GM21381 (cell line): Measurements from ENCODE around the gene CSF2RB.

Experiments
- ATAC-seq: cut with Tn5 transposase; IDR thresholded peaks from one replicate; pipeline ENCODE4 v1.9.1; 2021; ENCODE audit warnings: mild to moderate bottlenecking, moderate library complexity; ENCODE audit not compliant: unreplicated experiment

The CSF2RB gene

DNA sequence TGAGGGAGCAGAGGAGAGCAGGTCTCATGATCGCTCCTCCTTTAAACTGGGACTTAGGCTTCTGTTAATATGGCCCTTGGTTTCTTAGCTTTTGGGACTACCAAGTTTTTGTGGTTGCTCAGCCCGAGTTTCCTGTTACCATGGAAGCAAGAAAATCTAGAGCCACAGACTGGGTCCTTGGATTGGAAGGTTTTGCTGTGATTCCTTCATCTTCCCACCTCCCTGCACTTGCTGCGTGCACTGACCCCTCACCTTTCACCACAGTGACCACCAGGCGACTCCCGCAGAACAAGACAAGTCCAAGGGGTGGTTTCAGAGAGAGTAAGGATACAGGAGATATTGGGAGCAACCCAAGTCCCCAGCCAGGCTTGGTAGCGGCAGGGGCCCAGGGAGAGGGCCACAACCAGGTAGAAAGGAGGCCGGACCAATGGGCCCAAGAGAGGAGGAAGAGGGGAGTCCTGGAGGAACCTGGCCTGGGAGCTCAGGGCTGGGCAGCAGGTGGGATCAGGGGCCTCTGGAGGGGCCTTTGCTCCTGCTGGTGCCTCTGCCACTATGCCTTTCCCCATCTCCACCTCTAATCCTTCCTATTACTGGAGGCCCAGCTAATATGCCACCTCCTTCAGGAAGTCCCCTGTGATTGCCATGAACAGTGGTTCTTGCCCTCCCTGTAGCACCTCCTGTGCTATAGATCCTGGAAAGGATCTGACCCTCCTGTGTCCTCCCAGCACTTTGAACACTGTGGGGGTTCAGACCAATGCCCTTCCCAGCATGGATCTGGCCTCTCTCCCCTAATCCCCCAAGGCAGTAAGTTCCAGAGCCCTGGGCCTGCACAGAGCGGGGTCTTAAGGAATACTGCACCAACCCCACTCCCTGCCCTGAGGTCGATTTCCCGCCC is 21.2 kb downstream of the CSF2RB start:
- no peak for ATAC-seq

DNA sequence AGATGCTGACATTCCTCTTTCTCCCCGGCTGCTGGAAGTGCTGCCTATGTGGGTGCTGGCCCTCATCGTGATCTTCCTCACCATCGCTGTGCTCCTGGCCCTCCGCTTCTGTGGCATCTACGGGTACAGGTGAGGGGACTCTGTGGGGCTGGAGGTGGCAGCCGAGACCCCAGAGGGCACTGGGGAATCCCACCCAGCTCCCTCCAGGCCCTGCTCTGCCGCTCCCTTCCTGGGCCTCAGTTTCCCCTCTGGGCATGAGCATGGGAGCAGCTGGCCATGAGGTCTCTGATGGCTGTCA is 21.8 kb downstream of the CSF2RB start:
- no peak for ATAC-seq

DNA sequence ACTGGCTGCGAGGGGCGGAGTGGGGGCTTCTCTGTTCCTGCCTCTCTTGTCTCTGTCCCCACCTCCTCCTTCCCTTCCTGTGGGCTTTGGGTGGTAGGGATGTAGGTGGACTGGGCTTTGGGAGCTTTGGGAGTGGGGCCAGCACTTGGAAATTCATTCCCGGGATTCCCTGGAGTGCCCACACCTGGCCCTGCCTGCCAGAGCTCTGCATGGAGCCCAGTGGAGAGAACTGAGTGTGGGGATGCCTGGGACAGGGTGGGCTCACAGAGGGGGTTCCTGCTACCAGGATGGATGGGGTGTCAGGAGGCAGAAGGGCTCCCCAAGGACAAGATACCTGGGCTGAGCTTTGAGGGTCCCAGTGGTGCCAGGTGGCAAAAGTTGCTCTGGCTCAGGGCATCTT is 22.3 kb downstream of the CSF2RB start:
- no peak for ATAC-seq

DNA sequence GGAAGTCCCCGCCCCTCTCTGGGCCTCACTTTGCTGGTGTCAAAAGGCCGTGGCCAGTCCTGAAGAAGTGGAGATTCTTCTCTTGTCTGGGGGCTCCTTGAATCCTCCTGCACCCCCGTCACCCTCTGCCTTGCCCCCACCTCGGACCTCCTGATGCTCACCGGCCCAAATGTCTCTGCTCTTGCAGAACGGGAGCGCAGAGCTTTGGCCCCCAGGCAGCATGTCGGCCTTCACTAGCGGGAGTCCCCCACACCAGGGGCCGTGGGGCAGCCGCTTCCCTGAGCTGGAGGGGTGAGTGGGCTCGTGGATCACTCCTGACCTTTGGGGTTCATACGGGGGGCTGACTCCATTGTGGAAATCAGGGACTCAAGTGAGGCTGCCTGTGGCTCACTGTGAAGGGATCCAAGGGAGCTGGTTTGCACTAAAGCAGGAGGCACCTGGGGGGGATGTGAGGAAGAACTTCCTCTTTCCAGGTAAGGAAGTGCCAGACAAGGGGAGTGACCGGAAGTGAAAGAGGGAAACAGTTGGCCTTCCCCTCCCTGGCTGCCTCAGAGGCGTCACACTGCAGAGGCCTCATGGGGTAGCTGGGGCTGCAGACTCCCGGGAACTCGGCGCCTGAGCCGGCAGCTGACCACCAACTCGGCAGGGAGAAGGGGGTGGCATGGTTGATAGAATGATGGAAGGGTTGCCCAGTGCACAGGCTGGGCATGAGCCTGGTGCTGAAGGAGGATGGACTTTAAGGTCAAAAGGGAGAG is 23.1 kb downstream of the CSF2RB start:
- ATAC-seq = no peak

DNA sequence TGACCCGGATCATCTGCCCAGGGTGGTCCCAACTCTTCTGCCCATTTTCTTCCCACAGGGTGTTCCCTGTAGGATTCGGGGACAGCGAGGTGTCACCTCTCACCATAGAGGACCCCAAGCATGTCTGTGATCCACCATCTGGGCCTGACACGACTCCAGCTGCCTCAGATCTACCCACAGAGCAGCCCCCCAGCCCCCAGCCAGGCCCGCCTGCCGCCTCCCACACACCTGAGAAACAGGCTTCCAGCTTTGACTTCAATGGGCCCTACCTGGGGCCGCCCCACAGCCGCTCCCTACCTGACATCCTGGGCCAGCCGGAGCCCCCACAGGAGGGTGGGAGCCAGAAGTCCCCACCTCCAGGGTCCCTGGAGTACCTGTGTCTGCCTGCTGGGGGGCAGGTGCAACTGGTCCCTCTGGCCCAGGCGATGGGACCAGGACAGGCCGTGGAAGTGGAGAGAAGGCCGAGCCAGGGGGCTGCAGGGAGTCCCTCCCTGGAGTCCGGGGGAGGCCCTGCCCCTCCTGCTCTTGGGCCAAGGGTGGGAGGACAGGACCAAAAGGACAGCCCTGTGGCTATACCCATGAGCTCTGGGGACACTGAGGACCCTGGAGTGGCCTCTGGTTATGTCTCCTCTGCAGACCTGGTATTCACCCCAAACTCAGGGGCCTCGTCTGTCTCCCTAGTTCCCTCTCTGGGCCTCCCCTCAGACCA is 24.0 kb downstream of the CSF2RB start:
- ATAC-seq = no peak

DNA sequence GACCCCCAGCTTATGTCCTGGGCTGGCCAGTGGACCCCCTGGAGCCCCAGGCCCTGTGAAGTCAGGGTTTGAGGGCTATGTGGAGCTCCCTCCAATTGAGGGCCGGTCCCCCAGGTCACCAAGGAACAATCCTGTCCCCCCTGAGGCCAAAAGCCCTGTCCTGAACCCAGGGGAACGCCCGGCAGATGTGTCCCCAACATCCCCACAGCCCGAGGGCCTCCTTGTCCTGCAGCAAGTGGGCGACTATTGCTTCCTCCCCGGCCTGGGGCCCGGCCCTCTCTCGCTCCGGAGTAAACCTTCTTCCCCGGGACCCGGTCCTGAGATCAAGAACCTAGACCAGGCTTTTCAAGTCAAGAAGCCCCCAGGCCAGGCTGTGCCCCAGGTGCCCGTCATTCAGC is 24.6 kb downstream of the CSF2RB start:
- ATAC-seq = no peak

DNA sequence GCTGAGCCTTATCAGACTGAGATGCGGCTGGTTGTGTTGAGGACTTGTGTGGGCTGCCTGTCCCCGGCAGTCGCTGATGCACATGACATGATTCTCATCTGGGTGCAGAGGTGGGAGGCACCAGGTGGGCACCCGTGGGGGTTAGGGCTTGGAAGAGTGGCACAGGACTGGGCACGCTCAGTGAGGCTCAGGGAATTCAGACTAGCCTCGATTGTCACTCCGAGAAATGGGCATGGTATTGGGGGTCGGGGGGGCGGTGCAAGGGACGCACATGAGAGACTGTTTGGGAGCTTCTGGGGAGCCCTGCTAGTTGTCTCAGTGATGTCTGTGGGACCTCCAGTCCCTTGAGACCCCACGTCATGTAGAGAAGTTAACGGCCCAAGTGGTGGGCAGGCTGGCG is 25.5 kb downstream of the CSF2RB start:
- no peak for ATAC-seq

DNA sequence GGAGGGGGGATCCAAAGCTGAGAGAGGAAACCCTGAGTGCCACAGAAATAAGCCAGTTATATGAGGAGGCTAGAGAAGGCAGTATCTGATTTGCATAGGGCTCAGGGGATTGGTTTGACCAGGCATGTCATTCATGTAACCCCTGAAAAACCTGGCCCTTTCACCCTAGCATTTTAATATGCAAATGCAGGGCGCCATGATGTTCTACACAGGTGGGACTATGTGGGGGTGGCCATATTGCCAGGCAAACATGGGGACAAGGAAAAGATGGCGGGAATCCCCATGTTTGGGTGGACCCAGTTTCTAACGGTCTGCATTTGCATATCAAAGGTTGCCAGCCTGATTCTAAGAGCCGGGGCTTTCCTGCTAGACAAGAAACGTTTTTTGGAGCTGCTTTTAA is 27.2 kb downstream of the CSF2RB start:
- ATAC-seq = no peak

DNA sequence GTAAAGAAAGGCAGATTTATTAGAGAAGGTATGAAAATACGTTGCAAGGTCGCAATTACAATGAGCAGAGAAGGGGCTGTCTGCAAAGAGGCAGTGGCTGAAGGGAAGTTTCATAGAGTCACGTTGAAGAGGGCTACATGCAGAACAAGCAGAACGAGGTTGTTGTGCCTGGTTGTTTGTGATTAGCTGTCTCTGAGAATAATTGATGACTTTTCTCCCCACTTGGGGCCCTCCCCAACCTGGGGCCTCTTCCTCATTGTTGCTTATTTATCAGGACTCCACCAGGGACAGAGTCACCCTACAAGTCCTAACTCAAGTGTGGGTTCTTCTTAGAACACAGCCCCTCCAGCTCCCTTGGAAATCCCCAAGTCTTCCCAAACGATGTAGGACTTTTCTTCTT is 29.1 kb downstream of the CSF2RB start:
- ATAC-seq = no peak

DNA sequence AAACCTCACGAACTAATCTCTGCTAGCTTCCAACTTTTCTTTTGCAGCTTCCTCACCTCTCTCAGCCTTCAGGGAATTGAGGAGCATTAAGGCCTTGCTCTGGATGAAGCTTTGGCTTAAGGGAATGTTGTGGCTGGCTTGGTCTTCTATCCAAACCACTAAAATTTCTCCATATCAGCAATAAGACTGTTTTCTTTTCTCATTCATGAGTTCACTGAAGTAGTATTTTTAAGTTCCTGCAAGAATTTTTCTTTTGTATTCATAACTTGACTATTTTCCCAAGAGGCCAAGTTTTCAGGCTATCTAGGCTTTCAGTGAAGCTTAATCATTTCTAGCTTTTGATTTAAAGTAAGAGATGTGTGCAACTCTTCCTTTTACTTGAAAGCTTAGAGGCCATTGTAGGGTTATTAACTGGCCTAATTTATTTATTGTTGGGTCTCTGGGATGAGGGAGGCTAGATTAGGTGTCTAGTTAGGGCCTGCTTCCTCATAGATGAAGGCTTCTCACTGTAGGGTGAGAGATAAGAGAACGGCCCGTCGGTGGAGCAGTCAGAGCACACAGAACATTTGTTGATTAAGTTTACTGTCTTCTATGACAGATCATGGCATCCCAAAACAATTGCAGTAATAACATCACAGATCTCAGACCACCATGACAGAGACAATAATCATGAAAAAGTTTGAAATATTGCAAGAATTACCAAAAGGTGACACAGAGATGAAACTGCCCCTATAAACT is 33.2 kb downstream of the CSF2RB start:
- no peak for ATAC-seq

DNA sequence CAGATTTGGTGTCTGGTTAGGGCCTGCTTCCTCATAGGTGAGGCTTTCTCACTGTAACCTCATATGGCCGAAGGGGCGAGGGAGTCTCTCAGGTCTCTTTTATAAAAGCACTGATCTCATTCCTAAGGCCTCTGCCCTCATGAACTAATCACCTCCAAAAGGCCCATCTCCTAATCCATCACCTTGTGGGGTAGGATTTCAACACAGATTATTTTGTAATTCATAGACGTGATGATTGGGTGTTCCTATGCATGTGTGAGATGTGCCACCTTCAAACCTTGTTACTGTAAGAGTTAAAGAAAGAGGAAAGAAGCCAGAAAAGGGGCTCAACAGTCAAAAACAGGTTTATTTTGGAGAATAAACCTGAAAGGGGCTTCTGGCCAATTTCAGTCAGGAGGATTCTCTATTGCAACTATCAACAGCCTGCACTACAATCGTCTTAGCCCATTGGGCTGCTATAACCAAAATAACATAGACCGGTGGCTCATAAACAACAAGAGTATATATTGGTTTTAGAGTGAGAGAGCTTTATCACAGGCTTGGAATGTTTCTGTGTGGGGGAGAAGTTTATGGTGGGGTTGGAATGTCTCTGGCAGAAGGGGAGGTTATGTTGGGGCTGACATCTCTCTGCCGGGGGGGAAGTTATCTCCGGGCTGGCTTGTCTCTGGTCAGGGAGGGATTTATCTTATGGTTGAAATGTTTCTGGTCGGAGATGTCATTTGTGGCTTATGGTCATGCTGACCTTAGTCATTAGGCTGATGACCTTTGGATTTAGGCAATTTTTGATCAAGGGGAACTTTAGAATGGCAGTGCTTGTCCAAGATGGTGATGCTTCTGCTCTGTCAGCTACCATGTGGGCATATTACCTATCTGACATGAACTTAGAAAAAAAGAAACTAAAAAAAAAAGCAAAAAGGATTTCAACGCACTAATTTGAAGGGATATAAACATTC is 35.1 kb downstream of the CSF2RB start:
- no peak for ATAC-seq

DNA sequence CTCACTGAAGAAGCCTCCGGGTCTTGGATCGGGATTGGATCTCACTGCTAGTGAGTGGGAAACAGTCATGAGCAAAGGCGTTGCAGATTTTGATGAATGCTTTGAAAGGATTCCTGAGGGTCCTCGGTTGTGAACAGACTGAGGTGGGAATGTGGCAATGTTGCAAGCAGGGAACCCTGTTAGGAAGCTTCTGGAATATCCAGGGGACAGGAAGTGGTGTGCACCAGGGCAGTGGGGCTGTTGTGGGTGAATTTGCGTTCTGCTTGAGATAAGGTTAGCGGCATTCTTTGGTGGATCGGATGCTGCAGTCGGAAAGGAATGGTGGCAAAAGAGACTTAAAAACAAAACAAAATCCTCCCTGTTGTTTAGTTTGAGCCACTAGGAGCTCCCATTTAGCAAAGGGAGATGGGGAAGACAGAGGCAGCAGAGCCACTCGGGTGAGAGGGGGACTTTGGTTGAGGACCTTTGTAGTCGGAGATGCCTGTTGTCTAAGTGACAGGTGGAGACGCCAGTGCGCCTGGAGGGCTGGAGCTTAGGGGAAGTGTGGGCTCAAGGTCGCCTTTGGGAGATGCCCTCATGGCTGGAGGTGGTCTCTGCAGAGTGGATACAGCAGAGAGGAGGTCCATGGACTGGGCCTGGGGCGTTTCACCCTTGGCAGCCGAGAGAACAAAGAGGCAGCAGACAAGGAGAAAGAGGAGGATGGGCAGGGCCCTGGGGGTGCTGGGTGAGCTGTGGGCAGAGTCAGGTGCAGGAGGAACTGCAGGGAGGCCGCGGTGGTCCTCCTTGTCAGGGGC is 37.6 kb downstream of the CSF2RB start:
- ATAC-seq = no peak

DNA sequence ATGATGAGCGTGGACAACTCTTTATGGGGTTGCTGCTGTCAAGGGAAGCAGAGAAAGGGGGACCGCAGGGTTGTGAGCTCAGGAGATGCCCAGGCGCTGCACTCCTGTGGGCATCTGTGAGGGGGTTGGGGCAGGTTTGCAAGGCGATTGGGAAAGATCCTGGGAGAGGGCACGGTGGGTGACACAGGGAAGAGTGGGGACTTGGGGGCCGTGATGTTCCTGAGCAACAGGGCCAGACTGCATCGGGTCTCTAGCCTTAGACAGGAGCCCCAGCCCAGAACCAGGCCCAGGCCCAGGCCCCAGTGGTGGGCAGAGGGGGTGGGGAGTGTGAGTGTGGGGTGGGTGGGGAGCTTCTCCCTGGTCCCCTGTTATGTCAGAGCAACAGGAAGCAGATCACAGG is 38.3 kb downstream of the CSF2RB start:
- no peak for ATAC-seq

DNA sequence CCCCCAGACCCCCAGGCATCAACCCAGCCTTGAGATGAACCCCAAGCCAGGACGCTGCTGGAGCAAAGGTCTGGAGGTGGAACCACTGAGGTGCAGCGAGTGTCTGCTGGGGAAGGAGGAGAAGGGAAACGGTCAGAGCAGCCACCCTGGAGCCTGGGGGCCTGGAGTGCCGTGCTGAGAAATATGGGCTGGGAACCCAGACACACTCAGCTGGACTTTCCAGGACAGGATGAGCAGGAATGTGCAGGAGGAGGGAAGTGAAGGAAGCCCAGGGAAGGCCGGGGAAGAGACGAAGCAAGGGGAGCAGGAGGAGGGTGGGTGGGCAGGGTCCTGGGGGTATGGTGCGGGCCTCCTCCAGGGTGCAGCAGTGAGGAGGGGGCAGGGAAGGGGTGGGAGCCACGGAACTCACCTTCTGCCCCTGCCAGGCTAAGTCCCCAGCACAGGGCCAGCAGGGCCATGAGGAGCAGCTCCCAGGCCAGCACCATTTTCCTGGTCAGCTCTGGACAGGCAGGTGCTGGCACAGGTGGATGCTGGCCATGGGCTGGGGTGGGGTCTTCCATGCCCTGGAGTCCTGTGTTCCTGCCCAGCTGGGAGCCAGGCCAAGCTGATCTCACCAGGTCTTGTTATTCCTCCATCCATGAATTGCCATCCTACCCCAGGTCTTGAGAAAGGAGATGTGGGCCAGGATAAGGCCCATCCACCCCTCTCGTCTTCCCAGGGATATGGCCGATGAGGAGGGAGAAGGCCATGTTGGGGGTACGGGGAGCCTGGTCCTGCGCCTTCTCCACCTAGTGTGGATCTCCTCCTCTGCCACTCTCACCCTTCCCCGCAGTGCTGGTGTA is 40.0 kb downstream of the CSF2RB start:
- no peak for ATAC-seq

DNA sequence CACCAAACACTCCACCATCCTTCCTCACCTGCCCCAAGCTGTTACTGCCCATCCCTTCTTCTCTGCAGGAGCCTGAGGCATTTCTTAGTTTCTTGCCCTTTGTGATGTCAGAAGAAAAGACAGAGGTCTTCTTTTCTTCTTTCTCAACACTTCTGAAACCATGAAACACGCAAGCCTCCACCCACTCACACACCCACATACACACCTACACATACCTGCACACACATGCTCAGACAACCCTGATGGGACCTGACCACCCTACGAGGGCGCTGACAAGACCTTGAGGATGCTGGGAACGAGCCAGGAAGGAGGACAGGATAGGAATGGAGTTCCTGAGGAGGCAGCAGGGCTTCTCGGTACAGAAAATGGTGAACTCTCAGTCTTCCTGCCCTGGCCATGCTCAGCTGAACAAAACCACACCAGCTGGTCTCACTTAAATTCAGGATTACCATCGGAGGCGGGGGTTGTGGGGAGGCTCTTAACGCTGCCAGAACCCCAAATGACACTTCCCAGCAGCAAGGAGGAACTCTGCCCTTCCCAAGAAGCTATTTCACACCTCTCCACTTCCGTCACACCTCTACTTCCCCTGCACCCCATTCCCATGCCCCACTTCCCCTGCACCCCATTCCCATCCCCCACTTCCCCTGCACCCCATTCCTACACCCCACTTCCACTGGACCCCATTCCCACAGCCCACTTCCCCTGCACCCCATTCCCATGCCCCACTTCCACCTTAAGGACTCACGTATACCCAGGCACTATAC is 41.0 kb downstream of the CSF2RB start:
- no peak for ATAC-seq

DNA sequence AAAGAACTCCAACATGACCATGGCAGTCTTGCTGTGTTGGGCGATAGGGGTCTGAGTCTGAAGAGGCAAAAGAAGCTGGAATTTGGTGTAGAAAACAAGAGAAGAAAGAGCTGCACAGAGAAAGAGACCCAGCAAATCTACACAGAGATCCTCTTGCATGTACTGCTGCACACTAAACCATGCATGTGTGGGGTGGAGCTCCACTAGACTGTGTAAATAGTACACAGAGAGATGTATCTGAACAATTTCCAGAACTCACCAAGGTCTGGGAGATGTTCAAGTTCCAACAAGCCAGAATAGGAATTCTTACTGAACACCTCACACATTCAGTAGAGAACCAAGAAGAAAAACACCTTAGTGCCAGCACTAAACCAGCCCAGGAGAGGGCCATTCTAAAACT is 42.3 kb downstream of the CSF2RB start:
- ATAC-seq = no peak

DNA sequence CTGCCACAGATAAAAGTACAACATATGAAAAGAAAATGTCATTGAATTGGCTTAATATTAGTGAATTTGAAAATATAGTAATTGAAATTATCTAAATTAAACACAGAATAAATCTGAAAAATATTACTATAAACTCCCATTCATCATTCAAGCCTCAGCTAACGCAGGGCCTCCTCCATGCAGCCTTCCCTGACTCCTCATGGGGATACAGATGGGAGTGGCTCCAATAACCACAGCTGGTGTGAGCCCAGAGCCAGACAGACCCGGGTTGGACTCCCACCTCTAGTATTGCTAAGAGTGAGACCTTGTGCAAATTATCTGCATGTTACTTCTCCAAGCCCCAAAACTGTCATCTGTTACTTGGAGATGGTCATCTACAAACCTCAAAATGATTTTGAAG is 44.9 kb downstream of the CSF2RB start:
- no peak for ATAC-seq

DNA sequence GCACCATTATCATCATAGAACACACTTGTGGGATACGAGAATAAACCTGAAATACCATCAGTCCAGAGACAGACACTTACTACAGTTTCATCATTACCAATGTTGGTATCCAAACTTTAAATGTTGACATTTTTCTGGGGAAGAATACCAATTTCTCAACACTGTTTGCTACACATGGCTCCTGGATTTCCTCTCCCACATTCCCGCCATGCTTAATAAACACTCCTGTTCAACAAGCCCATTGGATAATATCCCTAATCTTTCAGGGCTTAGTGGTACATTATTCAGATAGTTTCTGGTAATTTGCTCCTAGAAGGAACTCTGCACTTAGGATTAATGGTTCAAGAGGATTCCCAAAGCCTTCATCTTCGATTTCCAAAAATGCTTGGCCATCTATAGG is 48.2 kb downstream of the CSF2RB start:
- ATAC-seq = no peak
